Ishikawa (cell line): ENCODE results near the gene EPHA6.

Experiments
- CEBPB ChIP-seq: IDR thresholded peaks from 2 replicates; pipeline ENCODE4 v1.6.1; 2012
- CREB1 ChIP-seq: IDR thresholded peaks from 2 replicates; pipeline ENCODE4 v1.6.1; 2012; ENCODE audit warnings: low read depth
- EGR1 ChIP-seq: IDR thresholded peaks from 2 replicates; pipeline ENCODE4 v1.6.1; 2012
- EP300 ChIP-seq: IDR thresholded peaks from 2 replicates; pipeline ENCODE4 v1.6.1; 2012; ENCODE audit warnings: borderline replicate concordance
- FOXM1 ChIP-seq: IDR thresholded peaks from 2 replicates; pipeline ENCODE4 v1.6.1; 2012; ENCODE audit warnings: low read depth, borderline replicate concordance
- MAX ChIP-seq: IDR thresholded peaks from 2 replicates; pipeline ENCODE4 v1.6.1; 2012
- NFIC ChIP-seq: IDR thresholded peaks from 2 replicates; pipeline ENCODE4 v1.6.1; 2012
- RAD21 ChIP-seq: IDR thresholded peaks from 2 replicates; pipeline ENCODE4 v1.6.1; 2012; ENCODE audit warnings: low read depth
- REST ChIP-seq: IDR thresholded peaks from 2 replicates; pipeline ENCODE4 v1.6.1; 2012; ENCODE audit warnings: low read depth, mild to moderate bottlenecking
- TAF1 ChIP-seq: IDR thresholded peaks from 2 replicates; pipeline ENCODE4 v1.6.1; 2012; ENCODE audit warnings: low read depth, mild to moderate bottlenecking
- TCF12 ChIP-seq: IDR thresholded peaks from 2 replicates; pipeline ENCODE4 v1.6.1; 2012; ENCODE audit warnings: low read depth
- TEAD4 ChIP-seq: IDR thresholded peaks from 2 replicates; pipeline ENCODE4 v1.6.1; 2012
- USF1 ChIP-seq: IDR thresholded peaks from 2 replicates; pipeline ENCODE4 v1.6.1; 2012
- YY1 ChIP-seq: IDR thresholded peaks from 2 replicates; pipeline ENCODE4 v1.6.1; 2012; ENCODE audit warnings: low read depth
- ZBTB7A ChIP-seq: IDR thresholded peaks from 2 replicates; pipeline ENCODE4 v1.6.1; 2012; ENCODE audit warnings: low read depth

EPHA6 gene

GRCh38 chr3:97736928-97737327, 922.5 kb downstream of the EPHA6 start:
- TF ChIP-seq REST = no peak
- no peak for TF ChIP-seq EP300

- TF ChIP-seq EGR1 = no peak
- no peak for TF ChIP-seq MAX
- TF ChIP-seq USF1 = no peak
- no peak for TF ChIP-seq TCF12
- no peak for TF ChIP-seq FOXM1
- no peak for TF ChIP-seq TEAD4
- TF ChIP-seq ZBTB7A = no peak
- TF ChIP-seq NFIC = no peak
- TF ChIP-seq RAD21 = no peak
- TF ChIP-seq EP300 = no peak
- no peak for TF ChIP-seq CREB1
- no peak for TF ChIP-seq CEBPB
- no peak for TF ChIP-seq TAF1
Measured at GRCh38 chr3:97738761-97739160, 924.4 kb downstream of the EPHA6 start.

GRCh38 chr3:97742036-97742435, 927.6 kb downstream of the EPHA6 start:
- TF ChIP-seq CEBPB (no peak), EP300 (no peak), FOXM1 (no peak), TCF12 (no peak), RAD21 (no peak), REST (no peak), USF1 (no peak), ZBTB7A (no peak), NFIC (no peak), EGR1 (no peak), MAX (no peak), TAF1 (no peak)

GRCh38 chr3:97744289-97744688, 929.9 kb downstream of the EPHA6 start:
- no peak for TF ChIP-seq EGR1

- TF ChIP-seq CREB1 = no peak
- no peak for TF ChIP-seq RAD21
- no peak for TF ChIP-seq CEBPB
- no peak for TF ChIP-seq FOXM1
- TF ChIP-seq EP300 = no peak
- TF ChIP-seq TAF1 = no peak
- TF ChIP-seq TCF12 = no peak
- no peak for TF ChIP-seq REST
- TF ChIP-seq ZBTB7A = no peak
- no peak for TF ChIP-seq EGR1
- no peak for TF ChIP-seq MAX
- no peak for TF ChIP-seq NFIC
- TF ChIP-seq TEAD4 = no peak
- no peak for TF ChIP-seq USF1
- no peak for TF ChIP-seq YY1
Measured at GRCh38 chr3:97763586-97764406, 949.4 kb downstream of the EPHA6 start.
